Limb (tissue), 2 donors: Measurements from ENCODE around the gene IQCC.

Experiments used
- DNase-seq, 2 donors: peaks; one replicate each; pipeline ENCODE4 v3.0.0-alpha.2; 2016; ENCODE audit errors: extremely low spot score in 2 of 2

IQCC gene

GRCh38 chr1:32195972-32196823 is 9.3 kb upstream of the IQCC start:
- no peak for DNase-seq

GRCh38 chr1:32197074-32197473 is 8.4 kb upstream of the IQCC start:
- DNase-seq = peak in 1 of 2 donors; percentile 27

- peak in 1 of 2 donors; percentile 35 for DNase-seq
These were observed 7.6 kb upstream of the IQCC start for GRCh38 chr1:32197837-32198236.

- DNase-seq = no peak
These were observed 7.0 kb upstream of the IQCC start for GRCh38 chr1:32198237-32199042.

GRCh38 chr1:32199043-32199716 is 6.3 kb upstream of the IQCC start:
- peak in 1 of 2 donors; percentile 27 for DNase-seq

GRCh38 chr1:32199717-32200072 is 5.8 kb upstream of the IQCC start:
- DNase-seq = peak in 1 of 2 donors; percentile 48

- DNase-seq = peak; percentile 55 to 88
These were observed 5.1 kb upstream of the IQCC start, which contains the start of gene CCDC28B for GRCh38 chr1:32200226-32201010. Gene CCDC28B, plus strand, starts transcription at chr1:32200595. Its CDS starts 1,341 bp downstream, at chr1:32201936.

GRCh38 chr1:32201011-32201855 is 4.2 kb upstream of the IQCC start:
- peak; percentile 38 to 75 for DNase-seq

- no peak for DNase-seq
These were observed 519 bp upstream of the IQCC start for GRCh38 chr1:32204943-32205361.

GRCh38 chr1:32208469-32208868 is 3.0 kb downstream of the IQCC start:
- DNase-seq = no peak

GRCh38 chr1:32208891-32209328 is 3.4 kb downstream of the IQCC start, which contains the start of gene DCDC2B:
Gene DCDC2B, plus strand, starts transcription at chr1:32209089. Its CDS starts 5 bp downstream, at chr1:32209094.
- peak in 1 of 2 donors; percentile 23 for DNase-seq

- DNase-seq = peak; percentile 35 to 66
These were observed 10.4 kb downstream of the IQCC start for GRCh38 chr1:32215629-32216480.

GRCh38 chr1:32216566-32216965 is 11.1 kb downstream of the IQCC start:
- DNase-seq = no peak

GRCh38 chr1:32219022-32219421 is 13.6 kb downstream of the IQCC start:
- no peak for DNase-seq

GRCh38 chr1:32220746-32221580 is 15.5 kb downstream of the IQCC start:
- DNase-seq = no peak

GRCh38 chr1:32221581-32221979 is 16.1 kb downstream of the IQCC start:
- no peak for DNase-seq

GRCh38 chr1:32221980-32222755 is 16.7 kb downstream of the IQCC start, which contains the start of the genes EIF3I and TMEM234:
Gene EIF3I, plus strand, starts transcription at chr1:32222407. Its CDS starts 35 bp downstream, at chr1:32222442.
Gene TMEM234, minus strand, starts transcription at chr1:32222353. Its CDS starts 31 bp downstream, at chr1:32222322.
- peak; percentile 93 to 95 for DNase-seq
